Measurements from ENCODE around the gene FAM221A.

The FAM221A gene

DNA sequence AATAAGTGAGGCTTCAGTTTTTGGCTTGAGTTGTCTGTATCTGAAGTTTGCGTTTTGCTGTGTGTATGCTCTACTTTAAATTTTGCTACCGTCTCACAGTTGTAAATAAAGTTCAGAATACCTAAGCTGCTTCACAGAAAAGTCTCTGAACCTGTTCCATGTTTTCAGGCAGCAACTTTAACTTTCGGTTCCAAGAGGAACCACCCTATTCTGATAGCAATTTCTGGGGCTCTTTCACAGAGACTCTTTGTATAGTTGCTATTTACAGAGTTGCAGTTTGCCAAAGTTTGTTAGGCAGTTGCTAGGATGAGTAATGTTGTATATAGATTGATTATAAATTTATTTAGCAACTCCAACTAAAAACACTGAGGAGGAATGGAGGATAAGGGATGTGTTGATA is 5.7 kb downstream of the FAM221A start:
- no peak overlapping the region for H3K4me3 ChIP-seq (ENCODE audit: low read depth, low read length)
- TF ChIP-seq, protein P1, sequence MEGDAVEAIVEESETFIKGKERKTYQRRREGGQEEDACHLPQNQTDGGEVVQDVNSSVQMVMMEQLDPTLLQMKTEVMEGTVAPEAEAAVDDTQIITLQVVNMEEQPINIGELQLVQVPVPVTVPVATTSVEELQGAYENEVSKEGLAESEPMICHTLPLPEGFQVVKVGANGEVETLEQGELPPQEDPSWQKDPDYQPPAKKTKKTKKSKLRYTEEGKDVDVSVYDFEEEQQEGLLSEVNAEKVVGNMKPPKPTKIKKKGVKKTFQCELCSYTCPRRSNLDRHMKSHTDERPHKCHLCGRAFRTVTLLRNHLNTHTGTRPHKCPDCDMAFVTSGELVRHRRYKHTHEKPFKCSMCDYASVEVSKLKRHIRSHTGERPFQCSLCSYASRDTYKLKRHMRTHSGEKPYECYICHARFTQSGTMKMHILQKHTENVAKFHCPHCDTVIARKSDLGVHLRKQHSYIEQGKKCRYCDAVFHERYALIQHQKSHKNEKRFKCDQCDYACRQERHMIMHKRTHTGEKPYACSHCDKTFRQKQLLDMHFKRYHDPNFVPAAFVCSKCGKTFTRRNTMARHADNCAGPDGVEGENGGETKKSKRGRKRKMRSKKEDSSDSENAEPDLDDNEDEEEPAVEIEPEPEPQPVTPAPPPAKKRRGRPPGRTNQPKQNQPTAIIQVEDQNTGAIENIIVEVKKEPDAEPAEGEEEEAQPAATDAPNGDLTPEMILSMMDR (conservative IDR thresholded peaks at IDR 0.05; ENCODE audit: low read depth, low read length), result no peak
- peak; percentile 6 for DNase-seq (ENCODE audit: low read depth)

DNA sequence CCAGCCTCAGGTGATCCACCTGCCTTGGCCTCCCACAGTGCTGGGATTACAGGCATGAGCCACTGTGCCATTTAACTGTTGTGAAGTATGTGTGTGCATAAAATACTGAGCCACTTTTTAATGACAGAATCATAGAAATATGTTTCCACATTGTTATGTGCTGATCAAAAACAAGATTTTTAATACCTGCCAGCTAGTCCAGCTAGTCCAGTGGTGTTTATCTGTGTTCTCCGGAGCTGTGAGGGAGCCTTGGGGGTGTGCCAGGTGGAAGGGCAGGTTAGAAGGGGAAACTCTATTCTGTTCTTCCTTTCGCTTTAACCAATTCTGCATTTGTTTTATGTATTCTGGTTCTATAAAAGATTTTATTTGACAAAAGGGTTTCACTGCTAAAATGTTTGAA is 7.0 kb downstream of the FAM221A start:
- no peak overlapping the region for H3K4me3 ChIP-seq (ENCODE audit: low read depth, low read length)
- DNase-seq (ENCODE audit: low read depth), result peak; percentile 12
- TF ChIP-seq, protein P1 (conservative IDR thresholded peaks at IDR 0.05; ENCODE audit: low read depth, low read length), result no peak

DNA sequence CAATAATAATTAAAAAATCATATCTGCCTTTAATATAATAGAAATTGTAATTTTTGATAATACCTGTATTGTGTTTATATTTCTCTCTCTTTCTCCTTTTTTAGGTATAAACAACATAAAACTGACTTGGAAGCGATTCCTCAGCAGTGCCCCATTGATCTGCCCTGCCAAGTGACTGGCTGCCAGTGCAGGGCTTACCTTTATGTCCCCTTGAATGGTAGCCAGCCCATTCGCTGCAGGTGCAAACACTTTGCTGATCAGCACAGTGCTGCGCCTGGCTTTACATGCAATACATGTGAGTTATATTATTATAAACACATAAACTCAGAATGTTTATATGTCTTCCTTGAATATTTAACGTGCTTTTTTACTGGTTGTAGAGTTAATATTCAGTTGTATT is 9.2 kb downstream of the FAM221A start:
- DNase-seq (ENCODE audit: low read depth), result no peak
- TF ChIP-seq, protein P1 (conservative IDR thresholded peaks at IDR 0.05; ENCODE audit: low read depth, low read length), result no peak
- H3K4me3 ChIP-seq (ENCODE audit: low read depth, low read length), result no peak overlapping the region

DNA sequence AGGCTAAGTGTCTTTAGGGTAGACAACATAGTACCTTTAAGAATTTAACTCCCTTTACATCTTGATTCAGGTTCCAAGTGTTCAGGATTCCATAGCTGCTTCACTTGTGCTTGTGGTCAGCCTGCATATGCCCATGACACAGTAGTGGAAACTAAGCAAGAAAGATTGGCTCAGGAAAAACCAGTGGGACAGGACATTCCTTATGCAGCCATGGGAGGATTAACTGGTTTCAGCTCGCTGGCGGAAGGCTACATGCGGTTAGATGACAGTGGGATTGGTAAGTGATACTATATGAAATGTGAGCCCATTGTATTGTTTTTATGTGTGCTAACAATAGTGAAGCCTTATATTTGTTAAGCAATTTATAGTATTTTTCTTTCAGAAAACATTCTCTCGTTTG is 11.3 kb downstream of the FAM221A start:
- TF ChIP-seq, protein P1 (conservative IDR thresholded peaks at IDR 0.05; ENCODE audit: low read depth, low read length), result no peak
- peak; percentile 43 for DNase-seq (ENCODE audit: low read depth)
- H3K4me3 ChIP-seq (ENCODE audit: low read depth, low read length), result no peak overlapping the region

DNA sequence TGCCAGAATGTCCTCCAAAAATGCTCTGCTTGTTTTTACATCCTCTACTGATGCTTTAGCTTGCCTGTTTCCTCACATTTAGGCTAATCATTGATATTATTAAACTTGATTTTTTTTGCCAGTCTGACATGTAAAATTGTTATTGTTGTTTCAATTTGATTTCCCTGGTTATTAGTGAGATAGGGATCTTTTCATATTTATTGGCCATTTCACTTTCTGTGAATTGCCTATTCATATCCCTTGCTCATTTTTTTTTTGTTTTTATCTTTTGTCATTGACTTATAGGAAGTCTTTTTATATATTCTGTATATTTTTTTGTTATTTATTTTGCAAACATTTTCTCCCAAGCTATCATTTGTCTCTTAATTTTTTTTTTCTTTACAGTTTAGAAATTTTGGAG is 13.2 kb downstream of the FAM221A start:
- no peak overlapping the region for H3K4me3 ChIP-seq (ENCODE audit: low read depth, low read length)
- TF ChIP-seq, protein P1 (conservative IDR thresholded peaks at IDR 0.05; ENCODE audit: low read depth, low read length), result no peak
- no peak for DNase-seq (ENCODE audit: low read depth)

DNA sequence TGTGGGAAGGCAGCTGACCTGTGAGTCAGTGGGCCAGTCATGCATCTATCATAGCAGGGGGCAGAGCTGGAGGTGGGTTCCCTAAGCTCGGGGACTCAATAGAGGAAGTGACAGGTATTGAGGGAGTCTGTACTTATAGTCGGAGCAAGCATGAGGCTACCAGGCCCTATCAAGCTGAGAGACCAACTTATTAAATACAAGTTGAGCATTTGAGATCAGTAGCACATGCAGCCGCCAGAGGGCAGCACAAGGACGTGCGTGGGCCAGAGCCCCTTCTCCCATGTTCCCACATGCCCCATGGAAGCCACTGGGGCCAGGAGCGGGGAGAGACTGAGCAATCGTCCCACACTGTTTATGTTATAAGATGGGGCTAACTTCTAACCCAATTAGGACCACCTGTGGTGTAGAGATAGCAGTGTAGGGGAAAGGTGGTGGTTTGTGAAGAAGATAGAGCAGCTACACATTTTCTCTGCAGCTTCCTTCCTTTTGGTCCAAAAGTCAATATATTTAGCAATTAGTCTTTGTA is 17.0 kb downstream of the FAM221A start:
- peak; percentile 81 for DNase-seq (ENCODE audit: low read depth)
- TF ChIP-seq, protein P1 (conservative IDR thresholded peaks at IDR 0.05; ENCODE audit: low read depth, low read length), result peak; percentile 85
- no peak overlapping the region for H3K4me3 ChIP-seq (ENCODE audit: low read depth, low read length)

DNA sequence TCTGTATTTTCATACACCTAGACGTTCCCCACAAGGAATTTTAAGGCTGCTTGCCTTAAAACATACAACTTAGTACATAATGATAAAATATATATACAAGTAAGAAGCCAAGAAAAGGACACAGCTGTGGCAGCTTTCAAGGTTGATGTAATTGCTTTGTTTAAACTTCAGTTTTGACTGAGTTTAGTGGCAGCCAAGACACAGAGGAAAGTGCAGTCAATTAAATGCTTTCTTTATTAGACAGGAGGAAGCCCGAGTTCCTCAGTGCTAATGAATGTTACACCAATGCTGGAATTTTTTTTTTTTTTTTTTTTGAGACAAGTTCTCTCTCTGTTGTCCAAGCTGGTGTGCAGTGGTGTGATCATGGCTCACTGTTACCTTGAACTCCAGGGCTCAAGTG is 18.8 kb downstream of the FAM221A start:
- no peak overlapping the region for H3K4me3 ChIP-seq (ENCODE audit: low read depth, low read length)
- TF ChIP-seq, protein P1 (conservative IDR thresholded peaks at IDR 0.05; ENCODE audit: low read depth, low read length), result no peak
- no peak for DNase-seq (ENCODE audit: low read depth)
